HepG2 (cell line): Measurements from ENCODE around the gene SLC16A5. TPM values are rescaled to one million over a fixed set of nuclear protein-coding genes. Genes with fewer than 3 reads are reported as not detected.

Experiments
- CENPX ChIP-seq: sonication (generic); formaldehyde crosslinking; IDR thresholded peaks from 2 replicates; pipeline ENCODE4 v1.9.0; 2021; ENCODE audit warnings: mild to moderate bottlenecking, missing genetic modification reagents, moderate library complexity
- FOSL1 ChIP-seq: sonication (generic); formaldehyde crosslinking; IDR thresholded peaks from 2 replicates; pipeline ENCODE4 v1.9.0; 2021; ENCODE audit warnings: missing genetic modification reagents, borderline replicate concordance
- HDAC2 ChIP-seq: sonication (generic); formaldehyde crosslinking; IDR thresholded peaks from 2 replicates; pipeline ENCODE4 v1.4.0; 2020; ENCODE audit warnings: missing genetic modification reagents
- KIAA2018 ChIP-seq: sonication (generic); formaldehyde crosslinking; IDR thresholded peaks from 2 replicates; pipeline ENCODE4 v1.5.0; 2020; ENCODE audit warnings: mild to moderate bottlenecking, missing genetic modification reagents, borderline replicate concordance
- KLF15 ChIP-seq: sonication (generic); formaldehyde crosslinking; IDR thresholded peaks from 2 replicates; pipeline ENCODE4 v1.8.1; 2023; ENCODE audit warnings: borderline replicate concordance, mild to moderate bottlenecking, inconsistent platforms, missing genetic modification reagents, mixed read lengths
- KLF16 ChIP-seq, 2 experiments: sonication (generic) in 1 of 2; formaldehyde crosslinking in 1 of 2; IDR thresholded peaks; 2 replicates each; pipeline versions ENCODE4 v1.6.1 to v1.8.0; 2016 to 2023; ENCODE audit warnings: missing genetic modification reagents in 2 of 2, missing compliant biosample characterization in 1 of 2
- NFIC ChIP-seq: IDR thresholded peaks from 2 replicates; pipeline ENCODE4 v1.6.1; 2012; ENCODE audit warnings: mild to moderate bottlenecking, low read length, inconsistent platforms
- SATB2 ChIP-seq: sonication (generic); formaldehyde crosslinking; IDR thresholded peaks from 2 replicates; pipeline ENCODE4 v1.5.0; 2020; ENCODE audit warnings: missing genetic modification reagents
- SIN3A ChIP-seq: IDR thresholded peaks from 2 replicates; pipeline ENCODE4 v1.6.1; 2011; ENCODE audit warnings: low read depth, mild to moderate bottlenecking, control low read depth, low read length, borderline replicate concordance
- SIX4 ChIP-seq: sonication (generic); formaldehyde crosslinking; IDR thresholded peaks from 2 replicates; pipeline ENCODE4 v1.4.0; 2020; ENCODE audit warnings: missing genetic modification reagents
- SMC3 ChIP-seq: IDR thresholded peaks from 2 replicates; pipeline ENCODE4 v1.6.1; 2011; ENCODE audit warnings: low read length, improper control_type of control experiment
- TAF15 ChIP-seq: fragments of 200-400 bp; formaldehyde crosslinking; IDR thresholded peaks from one replicate; pipeline ENCODE4 v1.6.1; 2018; ENCODE audit warnings: mild to moderate bottlenecking, low read depth, low read length; ENCODE audit not compliant: poor library complexity, severe bottlenecking
- THRA ChIP-seq: sonication (generic); formaldehyde crosslinking; IDR thresholded peaks from 2 replicates; pipeline ENCODE4 v1.4.0; 2020; ENCODE audit warnings: missing genetic modification reagents, borderline replicate concordance
- ZBTB1 ChIP-seq: sonication (generic); formaldehyde crosslinking; IDR thresholded peaks from 2 replicates; pipeline ENCODE4 v1.4.0; 2020; ENCODE audit warnings: missing genetic modification reagents, borderline replicate concordance
- ZNF235 ChIP-seq: sonication (generic); formaldehyde crosslinking; IDR thresholded peaks from 2 replicates; pipeline ENCODE4 v1.8.1; 2023; ENCODE audit warnings: mild to moderate bottlenecking, missing genetic modification reagents, borderline replicate concordance
- ZNF274 ChIP-seq: sonication (generic); formaldehyde crosslinking; IDR thresholded peaks from 2 replicates; pipeline ENCODE4 v1.5.1; 2020; ENCODE audit warnings: mild to moderate bottlenecking, missing genetic modification reagents
- ZNF317 ChIP-seq: sonication (generic); formaldehyde crosslinking; IDR thresholded peaks from 2 replicates; pipeline ENCODE4 v1.5.0; 2020; ENCODE audit warnings: mild to moderate bottlenecking, missing genetic modification reagents
- ZNF503 ChIP-seq: sonication (generic); formaldehyde crosslinking; IDR thresholded peaks from 2 replicates; pipeline ENCODE4 v1.4.0; 2020; ENCODE audit warnings: missing genetic modification reagents
- polyA plus RNA-seq, 8 experiments: library from polyadenylated mRNA; depleted of rRNA in 3 of 8; stranded (reverse) in 7 of 8; unstranded in 1 of 8; fragments of >200 nt; fragmentation: Illumina TruSeq in 4 of 8; extraction: Trizol in 4 of 8; gene quantifications; 2 replicates each; pipeline versions ENCODE4 v1.2.1 to v1.2.3, GENCODE V29; 2011 to 2016; ENCODE audit warnings: low read depth in 4 of 8, missing spikeins in 1 of 8, mixed read lengths in 1 of 8; ENCODE audit not compliant: insufficient read depth in 1 of 8
- total RNA-seq, 5 experiments: library from RNA; depleted of rRNA; stranded (reverse); fragments of >200 nt; fragmentation: Illumina TruSeq; extraction: Trizol; gene quantifications; 2 replicates each; pipeline ENCODE4 v1.2.3, GENCODE V29; 2016; ENCODE audit warnings: low read depth in 1 of 5
- TF ChIP-seq, protein P1 (sequence below): IDR thresholded peaks from 2 replicates; pipeline ENCODE4 v1.6.1; 2016; ENCODE audit warnings: low read depth, borderline replicate concordance

The SLC16A5 gene
- total and polyA plus RNA-seq, 2 of the 13 experiments (the other 11 are each of a cell fraction or from before 2014, with no cell fraction given): 0.69 to 5.6 TPM

DNA sequence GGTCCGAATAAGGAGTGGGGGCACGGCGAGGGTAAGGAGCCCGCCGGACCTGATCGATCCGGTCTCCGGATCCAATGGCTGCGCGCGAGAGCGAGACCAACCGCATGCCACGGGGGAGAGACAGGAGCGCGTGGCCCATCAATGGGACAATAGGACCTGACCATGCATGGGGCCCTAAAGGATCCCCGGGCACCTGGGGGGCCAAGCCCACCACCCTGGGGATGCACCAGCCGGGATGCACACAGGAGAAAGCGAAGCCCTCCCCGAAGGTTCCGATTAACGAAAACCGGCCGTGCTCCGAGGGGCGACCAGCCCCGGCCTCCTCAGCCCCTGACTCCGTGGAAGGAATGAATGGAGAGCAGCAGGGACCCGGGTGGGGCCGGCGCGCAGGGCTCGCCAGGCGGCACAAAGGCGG, 66.0 kb downstream of the SLC16A5 start (continued):
- TF ChIP-seq KIAA2018: no peak
- no peak for TF ChIP-seq CENPX (CRISPR knock-in tag)
- no peak for TF ChIP-seq SIX4 (CRISPR knock-in tag)
- TF ChIP-seq ZNF274: no peak
- no peak for TF ChIP-seq FOSL1 (CRISPR knock-in tag)
- no peak for TF ChIP-seq THRA (CRISPR knock-in tag)
- TF ChIP-seq KLF16 (CRISPR knock-in tag; IDR thresholded peaks at IDR 0.05): no peak
- TF ChIP-seq TAF15: no peak
- no peak for TF ChIP-seq SMC3
- TF ChIP-seq SATB2: no peak
- TF ChIP-seq KLF15 (CRISPR knock-in tag): no peak
- TF ChIP-seq, protein P1, sequence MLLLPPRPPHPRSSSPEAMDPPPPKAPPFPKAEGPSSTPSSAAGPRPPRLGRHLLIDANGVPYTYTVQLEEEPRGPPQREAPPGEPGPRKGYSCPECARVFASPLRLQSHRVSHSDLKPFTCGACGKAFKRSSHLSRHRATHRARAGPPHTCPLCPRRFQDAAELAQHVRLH (CRISPR knock-in tag): no peak
- no peak for TF ChIP-seq NFIC
- no peak for TF ChIP-seq ZNF317
- no peak for TF ChIP-seq ZNF235 (CRISPR knock-in tag)
- no peak; the same call in 1 of the 2 replicates for TF ChIP-seq ZBTB1 (CRISPR knock-in tag)
- TF ChIP-seq HDAC2 (CRISPR knock-in tag): 0 out of 2 replicates have a peak, but pooled peaks have one; percentile 37
- no peak for TF ChIP-seq SIN3A
- no peak for TF ChIP-seq ZNF503 (CRISPR knock-in tag)
